DND-41 (cell line): ENCODE data around the gene LBHD1.
A peak's percentile ranks its signal among the peaks of the same experiment; 100 is the strongest.

Source experiments
- CTCF ChIP-seq: IDR thresholded peaks from 2 replicates; pipeline ENCODE4 v1.5.1; 2012; ENCODE audit warnings: borderline replicate concordance, low read length, moderate library complexity, mild to moderate bottlenecking; ENCODE audit not compliant: poor library complexity, severe bottlenecking; ENCODE audit errors: extremely low read depth
- EZH2 ChIP-seq: IDR thresholded peaks from 3 replicates; pipeline ENCODE4 v1.6.1; 2012; ENCODE audit warnings: borderline replicate concordance, low read depth, mild to moderate bottlenecking, moderate library complexity, low read length, inconsistent platforms; ENCODE audit not compliant: severe bottlenecking

DNA sequence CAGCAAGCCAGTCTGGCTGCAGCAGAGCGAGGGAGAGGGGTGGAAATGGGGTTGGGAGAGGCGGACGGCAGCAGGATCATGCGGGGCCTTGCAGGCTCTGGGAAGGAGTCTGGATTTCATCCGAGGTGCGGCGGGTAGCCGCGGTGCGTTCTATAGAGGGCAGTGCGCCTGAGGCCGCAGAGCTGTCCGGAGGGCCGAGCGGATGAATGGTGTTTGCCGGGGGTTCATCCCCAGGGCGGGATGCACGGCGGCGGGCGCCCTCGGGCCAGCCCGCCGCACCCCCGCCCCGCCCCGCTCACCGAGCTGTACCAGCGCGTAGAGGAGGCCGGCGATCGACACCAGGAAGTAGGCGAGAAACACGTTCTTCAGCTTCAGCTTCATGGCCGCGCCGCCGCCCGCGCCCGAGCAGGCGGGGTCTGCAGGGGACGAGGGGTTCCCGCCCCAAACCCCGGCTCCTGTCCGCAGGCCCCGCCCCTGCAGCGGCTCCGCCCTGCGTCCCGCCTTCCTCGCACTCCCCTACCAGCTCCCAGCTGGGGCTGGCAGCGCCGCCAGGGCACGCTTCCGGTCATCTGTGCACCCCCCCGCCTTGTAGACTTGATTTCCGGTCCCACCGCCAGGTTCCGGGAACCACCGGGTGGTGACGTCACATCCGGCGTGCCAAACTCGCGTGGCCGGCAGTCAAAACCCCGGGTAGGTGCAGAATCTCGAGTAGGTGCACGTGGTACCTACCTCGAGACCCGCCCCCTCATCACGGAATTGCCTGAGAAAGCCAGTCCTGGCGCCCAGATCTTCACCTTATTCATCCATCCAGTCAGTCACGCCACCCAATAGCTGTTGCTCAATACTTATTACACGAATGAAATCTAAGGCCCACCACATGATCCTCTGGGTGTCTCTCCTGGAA is 50.2 kb downstream of the LBHD1 start, which contains the start of gene B3GAT3:
- TF ChIP-seq EZH2 (no peak), CTCF (peak; percentile 2)
